GM23338 (cell line): ENCODE data around the gene KCNQ5. TPM values are rescaled to one million over a fixed set of nuclear protein-coding genes. Genes with fewer than 3 reads are reported as not detected.
"Not testable (repeated sequence)": the region's sequence is repeated elsewhere in the genome, so short reads cannot be mapped to it uniquely, and the experiment has no call there.

Source experiments
- ATAC-seq: fragments of 200-7000 bp; cut with Tn5 transposase; 3 replicates; pipeline ENCODE4 v1.9.1; 2020
- DNase-seq: peaks from one replicate; pipeline ENCODE4 v3.0.0-alpha.2; 2015; ENCODE audit warnings: low spot score
- H2AFZ ChIP-seq: fragments of 200-600 bp; sonication (generic); 2 replicates; pipeline ENCODE4 v1.8.0; 2016; ENCODE audit warnings: antibody characterized with exemption, mild to moderate bottlenecking, moderate library complexity
- H3F3A ChIP-seq: fragments of 200-600 bp; sonication (generic); replicated peaks from 2 replicates; pipeline ENCODE4 v1.8.0; 2017; ENCODE audit warnings: antibody characterized with exemption, mixed run types, low read depth
- H3K27ac ChIP-seq: fragments of 200-600 bp; sonication (generic); 2 replicates; pipeline ENCODE4 v1.6.1; 2016; ENCODE audit warnings: low read depth
- H3K27me3 ChIP-seq: fragments of 200-600 bp; sonication (generic); 2 replicates; pipeline ENCODE4 v1.8.0; 2016; ENCODE audit warnings: mild to moderate bottlenecking, mixed run types, moderate library complexity; ENCODE audit not compliant: insufficient read depth
- H3K36me3 ChIP-seq: fragments of 200-600 bp; sonication (generic); 2 replicates; pipeline ENCODE4 v1.8.0; 2016; ENCODE audit warnings: mild to moderate bottlenecking; ENCODE audit not compliant: insufficient read depth
- H3K4me1 ChIP-seq: fragments of 200-600 bp; sonication (generic); 2 replicates; pipeline ENCODE4 v1.8.0; 2016; ENCODE audit warnings: mild to moderate bottlenecking, moderate library complexity; ENCODE audit not compliant: insufficient read depth
- H3K4me2 ChIP-seq: fragments of 200-600 bp; sonication (generic); 2 replicates; pipeline ENCODE4 v1.7.1; 2017; ENCODE audit warnings: mixed run types
- H3K4me3 ChIP-seq: fragments of 200-600 bp; sonication (generic); 2 replicates; pipeline ENCODE4 v1.6.1; 2016; ENCODE audit warnings: mixed run types
- H3K79me2 ChIP-seq: fragments of 200-600 bp; sonication (generic); replicated peaks from 2 replicates; pipeline ENCODE4 v1.8.0; 2017; ENCODE audit warnings: mild to moderate bottlenecking; ENCODE audit not compliant: insufficient read depth
- H3K9me2 ChIP-seq: fragments of 200-600 bp; sonication (generic); 2 replicates; pipeline ENCODE4 v1.8.0; 2017; ENCODE audit not compliant: insufficient read depth
- H4K20me1 ChIP-seq: fragments of 200-600 bp; sonication (generic); replicated peaks from 2 replicates; pipeline ENCODE4 v1.8.0; 2017; ENCODE audit warnings: mild to moderate bottlenecking; ENCODE audit not compliant: insufficient read depth
- H3K27ac Mint-ChIP-seq: 2 replicates; pipeline ENCODE4 v1.8.0; 2020; ENCODE audit warnings: inconsistent platforms, mild to moderate bottlenecking, moderate library complexity, mixed read lengths
- H3K27me3 Mint-ChIP-seq: 3 replicates; pipeline ENCODE4 v1.8.0; 2022; ENCODE audit warnings: low read depth, mild to moderate bottlenecking, moderate library complexity, mixed read lengths, inconsistent platforms; ENCODE audit not compliant: insufficient read depth, poor library complexity
- H3K36me3 Mint-ChIP-seq: 3 replicates; pipeline ENCODE4 v1.8.0; 2021; ENCODE audit warnings: low read depth, mild to moderate bottlenecking, inconsistent platforms, moderate library complexity, mixed read lengths
- H3K4me1 Mint-ChIP-seq: 3 replicates; pipeline ENCODE4 v1.8.0; 2020; ENCODE audit warnings: mild to moderate bottlenecking, inconsistent platforms, mixed read lengths
- H3K4me3 Mint-ChIP-seq: 3 replicates; pipeline ENCODE4 v1.8.0; 2021; ENCODE audit warnings: moderate library complexity, mild to moderate bottlenecking, inconsistent platforms, mixed read lengths
- H3K9me3 Mint-ChIP-seq: 3 replicates; pipeline ENCODE4 v1.8.0; 2020; ENCODE audit warnings: moderate library complexity, mild to moderate bottlenecking, inconsistent platforms, mixed read lengths
- CREB1 ChIP-seq: fragments of 250-450 bp; sonication (Bioruptor Pico); IDR thresholded peaks from 2 replicates; pipeline ENCODE4 v1.5.0; 2020; ENCODE audit warnings: low read depth, mild to moderate bottlenecking, moderate library complexity
- EZH2 ChIP-seq: fragments of 200-600 bp; sonication (generic); IDR thresholded peaks from one replicate; pipeline ENCODE4 v1.8.0; 2017; ENCODE audit warnings: antibody characterized with exemption, mild to moderate bottlenecking, low read depth; ENCODE audit not compliant: unreplicated experiment
- JUNB ChIP-seq: IDR thresholded peaks from one replicate; pipeline ENCODE4 v1.6.1; 2016; ENCODE audit warnings: antibody characterized with exemption; ENCODE audit not compliant: unreplicated experiment
- NANOG ChIP-seq: IDR thresholded peaks from 2 replicates; pipeline ENCODE4 v1.6.1; 2016; ENCODE audit warnings: antibody characterized with exemption, borderline replicate concordance
- POLR2AphosphoS5 ChIP-seq: IDR thresholded peaks from 2 replicates; pipeline ENCODE4 v1.6.1; 2016; ENCODE audit warnings: antibody characterized with exemption, low read depth
- STAT1 ChIP-seq: IDR thresholded peaks from one replicate; pipeline ENCODE4 v1.6.1; 2016; ENCODE audit warnings: antibody characterized with exemption; ENCODE audit not compliant: unreplicated experiment
- ZNF114 ChIP-seq: fragments of 250-450 bp; sonication (Bioruptor Pico); IDR thresholded peaks from 2 replicates; pipeline ENCODE4 v1.5.0; 2020; ENCODE audit warnings: mild to moderate bottlenecking, moderate library complexity
- ZNF331 ChIP-seq: fragments of 250-450 bp; sonication (Bioruptor Pico); IDR thresholded peaks from 2 replicates; pipeline ENCODE4 v1.5.0; 2020; ENCODE audit warnings: low read depth, mild to moderate bottlenecking, moderate library complexity
- polyA plus RNA-seq: library from polyadenylated mRNA; unstranded; fragments of >200 nt; fragmentation: Nextera tagmentation; extraction: Ambion mirVana; gene quantifications from 2 replicates; pipeline ENCODE4 v1.2.1, GENCODE V29; 2016
- total RNA-seq: library from RNA; depleted of rRNA; stranded (reverse); fragments of >200 nt; shearing (Covaris generic); gene quantifications from 2 replicates; pipeline ENCODE4 v1.2.3, GENCODE V29; 2014
- TF ChIP-seq, protein P1 (sequence below): fragments of 250-450 bp; sonication (Bioruptor Pico); IDR thresholded peaks from 2 replicates; pipeline ENCODE4 v1.5.0; 2020; ENCODE audit warnings: mild to moderate bottlenecking, moderate library complexity
- TF ChIP-seq, protein P2 (sequence below): IDR thresholded peaks from one replicate; pipeline ENCODE4 v1.6.1; 2018; ENCODE audit warnings: antibody characterized with exemption; ENCODE audit not compliant: unreplicated experiment

KCNQ5 gene
- total and polyA plus RNA-seq, 2 experiments from 2014 or later, result 0.68 to 0.87 TPM

DNA sequence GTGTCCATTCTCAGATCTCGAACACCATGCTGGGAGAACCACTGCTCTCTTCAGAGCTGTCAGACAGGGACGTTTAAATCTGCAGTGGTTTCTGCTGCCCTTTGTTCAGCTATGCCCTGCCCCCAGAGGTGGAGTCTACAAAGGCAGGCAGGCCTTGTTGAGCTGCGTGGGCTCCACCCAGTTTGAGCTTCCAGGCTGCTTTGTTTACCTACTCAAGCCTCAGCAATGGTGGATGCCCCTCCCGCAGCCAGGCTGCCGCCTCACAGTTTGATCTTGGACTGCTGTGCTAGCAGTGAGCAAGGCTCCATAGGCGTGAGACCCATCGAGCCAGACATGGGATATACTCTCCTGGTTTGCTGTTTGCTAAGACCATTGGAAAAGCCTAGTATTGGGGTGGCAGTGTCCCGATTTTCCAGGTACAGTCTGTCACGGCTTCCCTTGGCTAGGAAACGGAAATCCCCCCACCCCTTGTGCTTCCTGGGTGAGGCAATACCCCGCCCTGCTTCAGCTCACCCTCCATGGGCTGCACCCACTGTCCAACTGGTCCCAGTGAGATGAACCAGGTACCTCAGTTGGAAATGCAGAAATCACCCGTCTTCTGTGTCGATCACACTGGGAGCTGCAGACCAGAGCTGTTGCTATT, 362.4 kb downstream of the KCNQ5 start:
- not testable (repeated sequence) for H3K4me2 ChIP-seq, H3K27me3 ChIP-seq, H3F3A ChIP-seq, H3K27ac ChIP-seq, H4K20me1 ChIP-seq, H3K4me3 ChIP-seq, H3K9me2 ChIP-seq, H3K36me3 ChIP-seq, H3K4me1 ChIP-seq, H2AFZ ChIP-seq, H3K79me2 ChIP-seq, H3K27me3 Mint-ChIP-seq, H3K4me1 Mint-ChIP-seq, H3K4me3 Mint-ChIP-seq, H3K27ac Mint-ChIP-seq, ATAC-seq
- H3K9me3 Mint-ChIP-seq, result peaks cover 26% of the 10 kb centered on the region
- peaks cover 21% of the 10 kb centered on the region for H3K36me3 Mint-ChIP-seq
- DNase-seq, result peak; percentile 32

DNA sequence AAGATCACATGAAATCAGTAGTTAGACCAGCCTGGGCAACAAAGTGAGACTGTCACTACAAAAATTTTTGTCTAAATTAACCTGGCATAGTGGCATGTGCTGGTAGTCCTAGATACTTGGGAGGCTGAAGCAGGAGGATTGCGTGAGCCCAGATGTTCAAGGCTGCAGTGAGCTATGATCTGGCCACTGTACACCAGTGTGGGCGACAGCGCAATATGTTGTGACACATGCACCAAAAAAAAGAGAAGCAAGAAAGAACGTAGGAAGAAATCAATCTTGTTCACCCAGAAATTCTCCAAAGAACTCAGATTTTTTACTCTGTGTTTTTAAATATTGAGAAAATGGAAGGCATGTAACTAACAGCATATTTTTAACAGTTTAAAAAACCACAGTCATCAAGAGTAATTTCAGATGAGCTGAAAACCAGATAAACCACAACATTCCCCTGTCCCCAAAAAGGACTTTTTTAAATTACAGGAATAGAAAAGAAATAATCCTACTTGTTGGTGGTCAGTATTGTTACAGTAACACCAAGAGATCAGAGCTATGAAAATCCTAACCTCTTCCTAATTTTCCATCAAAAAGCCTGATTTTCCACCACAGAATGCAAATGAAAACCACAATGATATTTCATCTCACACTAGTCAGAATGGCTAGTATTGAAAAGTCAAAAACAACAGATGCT, 363.3 kb downstream of the KCNQ5 start:
- Histone ChIP-seq H3K9me2 (no peaks in the 10 kb centered on the region; the same call in 1 of the 2 replicates), H3K4me3 (no peak overlapping the region), H3K27ac (no peak overlapping the region), H3K4me2 (no peak overlapping the region), H2AFZ (no peak overlapping the region), H3K36me3 (no peaks in the 10 kb centered on the region), H4K20me1 (no peaks in the 10 kb centered on the region), H3K27me3 (no peaks in the 10 kb centered on the region), H3K79me2 (no peaks in the 10 kb centered on the region), H3K4me1 (no peaks in the 10 kb centered on the region), H3F3A (no peaks in the 10 kb centered on the region)
- ATAC-seq (no peak), DNase-seq (no peak)
- peaks cover 4% of the 10 kb centered on the region for H3K27me3 Mint-ChIP-seq
- H3K4me1 Mint-ChIP-seq, result no peaks in the 10 kb centered on the region
- H3K9me3 Mint-ChIP-seq, result peaks cover 26% of the 10 kb centered on the region
- H3K4me3 Mint-ChIP-seq, result no peak overlapping the region
- H3K27ac Mint-ChIP-seq, result no peak overlapping the region
- peaks cover 21% of the 10 kb centered on the region for H3K36me3 Mint-ChIP-seq
- TF ChIP-seq, protein P1, sequence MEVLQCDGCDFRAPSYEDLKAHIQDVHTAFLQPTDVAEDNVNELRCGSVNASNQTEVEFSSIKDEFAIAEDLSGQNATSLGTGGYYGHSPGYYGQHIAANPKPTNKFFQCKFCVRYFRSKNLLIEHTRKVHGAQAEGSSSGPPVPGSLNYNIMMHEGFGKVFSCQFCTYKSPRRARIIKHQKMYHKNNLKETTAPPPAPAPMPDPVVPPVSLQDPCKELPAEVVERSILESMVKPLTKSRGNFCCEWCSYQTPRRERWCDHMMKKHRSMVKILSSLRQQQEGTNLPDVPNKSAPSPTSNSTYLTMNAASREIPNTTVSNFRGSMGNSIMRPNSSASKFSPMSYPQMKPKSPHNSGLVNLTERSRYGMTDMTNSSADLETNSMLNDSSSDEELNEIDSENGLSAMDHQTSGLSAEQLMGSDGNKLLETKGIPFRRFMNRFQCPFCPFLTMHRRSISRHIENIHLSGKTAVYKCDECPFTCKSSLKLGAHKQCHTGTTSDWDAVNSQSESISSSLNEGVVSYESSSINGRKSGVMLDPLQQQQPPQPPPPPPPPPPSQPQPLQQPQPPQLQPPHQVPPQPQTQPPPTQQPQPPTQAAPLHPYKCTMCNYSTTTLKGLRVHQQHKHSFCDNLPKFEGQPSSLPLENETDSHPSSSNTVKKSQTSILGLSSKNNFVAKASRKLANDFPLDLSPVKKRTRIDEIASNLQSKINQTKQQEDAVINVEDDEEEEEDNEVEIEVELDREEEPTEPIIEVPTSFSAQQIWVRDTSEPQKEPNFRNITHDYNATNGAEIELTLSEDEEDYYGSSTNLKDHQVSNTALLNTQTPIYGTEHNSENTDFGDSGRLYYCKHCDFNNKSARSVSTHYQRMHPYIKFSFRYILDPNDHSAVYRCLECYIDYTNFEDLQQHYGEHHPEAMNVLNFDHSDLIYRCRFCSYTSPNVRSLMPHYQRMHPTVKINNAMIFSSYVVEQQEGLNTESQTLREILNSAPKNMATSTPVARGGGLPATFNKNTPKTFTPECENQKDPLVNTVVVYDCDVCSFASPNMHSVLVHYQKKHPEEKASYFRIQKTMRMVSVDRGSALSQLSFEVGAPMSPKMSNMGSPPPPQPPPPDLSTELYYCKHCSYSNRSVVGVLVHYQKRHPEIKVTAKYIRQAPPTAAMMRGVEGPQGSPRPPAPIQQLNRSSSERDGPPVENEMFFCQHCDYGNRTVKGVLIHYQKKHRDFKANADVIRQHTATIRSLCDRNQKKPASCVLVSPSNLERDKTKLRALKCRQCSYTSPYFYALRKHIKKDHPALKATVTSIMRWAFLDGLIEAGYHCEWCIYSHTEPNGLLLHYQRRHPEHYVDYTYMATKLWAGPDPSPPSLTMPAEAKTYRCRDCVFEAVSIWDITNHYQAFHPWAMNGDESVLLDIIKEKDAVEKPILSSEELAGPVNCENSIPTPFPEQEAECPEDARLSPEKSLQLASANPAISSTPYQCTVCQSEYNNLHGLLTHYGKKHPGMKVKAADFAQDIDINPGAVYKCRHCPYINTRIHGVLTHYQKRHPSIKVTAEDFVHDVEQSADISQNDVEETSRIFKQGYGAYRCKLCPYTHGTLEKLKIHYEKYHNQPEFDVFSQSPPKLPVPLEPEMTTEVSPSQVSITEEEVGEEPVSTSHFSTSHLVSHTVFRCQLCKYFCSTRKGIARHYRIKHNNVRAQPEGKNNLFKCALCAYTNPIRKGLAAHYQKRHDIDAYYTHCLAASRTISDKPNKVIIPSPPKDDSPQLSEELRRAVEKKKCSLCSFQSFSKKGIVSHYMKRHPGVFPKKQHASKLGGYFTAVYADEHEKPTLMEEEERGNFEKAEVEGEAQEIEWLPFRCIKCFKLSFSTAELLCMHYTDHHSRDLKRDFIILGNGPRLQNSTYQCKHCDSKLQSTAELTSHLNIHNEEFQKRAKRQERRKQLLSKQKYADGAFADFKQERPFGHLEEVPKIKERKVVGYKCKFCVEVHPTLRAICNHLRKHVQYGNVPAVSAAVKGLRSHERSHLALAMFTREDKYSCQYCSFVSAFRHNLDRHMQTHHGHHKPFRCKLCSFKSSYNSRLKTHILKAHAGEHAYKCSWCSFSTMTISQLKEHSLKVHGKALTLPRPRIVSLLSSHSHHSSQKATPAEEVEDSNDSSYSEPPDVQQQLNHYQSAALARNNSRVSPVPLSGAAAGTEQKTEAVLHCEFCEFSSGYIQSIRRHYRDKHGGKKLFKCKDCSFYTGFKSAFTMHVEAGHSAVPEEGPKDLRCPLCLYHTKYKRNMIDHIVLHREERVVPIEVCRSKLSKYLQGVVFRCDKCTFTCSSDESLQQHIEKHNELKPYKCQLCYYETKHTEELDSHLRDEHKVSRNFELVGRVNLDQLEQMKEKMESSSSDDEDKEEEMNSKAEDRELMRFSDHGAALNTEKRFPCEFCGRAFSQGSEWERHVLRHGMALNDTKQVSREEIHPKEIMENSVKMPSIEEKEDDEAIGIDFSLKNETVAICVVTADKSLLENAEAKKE (CRISPR knock-in tag), result no peak
- TF ChIP-seq NANOG (no peak), STAT1 (no peak), EZH2 (no peak), ZNF331 (CRISPR knock-in tag) (no peak), JUNB (no peak), CREB1 (CRISPR knock-in tag) (no peak), POLR2AphosphoS5 (no peak), ZNF114 (no peak)
- TF ChIP-seq, protein P2, sequence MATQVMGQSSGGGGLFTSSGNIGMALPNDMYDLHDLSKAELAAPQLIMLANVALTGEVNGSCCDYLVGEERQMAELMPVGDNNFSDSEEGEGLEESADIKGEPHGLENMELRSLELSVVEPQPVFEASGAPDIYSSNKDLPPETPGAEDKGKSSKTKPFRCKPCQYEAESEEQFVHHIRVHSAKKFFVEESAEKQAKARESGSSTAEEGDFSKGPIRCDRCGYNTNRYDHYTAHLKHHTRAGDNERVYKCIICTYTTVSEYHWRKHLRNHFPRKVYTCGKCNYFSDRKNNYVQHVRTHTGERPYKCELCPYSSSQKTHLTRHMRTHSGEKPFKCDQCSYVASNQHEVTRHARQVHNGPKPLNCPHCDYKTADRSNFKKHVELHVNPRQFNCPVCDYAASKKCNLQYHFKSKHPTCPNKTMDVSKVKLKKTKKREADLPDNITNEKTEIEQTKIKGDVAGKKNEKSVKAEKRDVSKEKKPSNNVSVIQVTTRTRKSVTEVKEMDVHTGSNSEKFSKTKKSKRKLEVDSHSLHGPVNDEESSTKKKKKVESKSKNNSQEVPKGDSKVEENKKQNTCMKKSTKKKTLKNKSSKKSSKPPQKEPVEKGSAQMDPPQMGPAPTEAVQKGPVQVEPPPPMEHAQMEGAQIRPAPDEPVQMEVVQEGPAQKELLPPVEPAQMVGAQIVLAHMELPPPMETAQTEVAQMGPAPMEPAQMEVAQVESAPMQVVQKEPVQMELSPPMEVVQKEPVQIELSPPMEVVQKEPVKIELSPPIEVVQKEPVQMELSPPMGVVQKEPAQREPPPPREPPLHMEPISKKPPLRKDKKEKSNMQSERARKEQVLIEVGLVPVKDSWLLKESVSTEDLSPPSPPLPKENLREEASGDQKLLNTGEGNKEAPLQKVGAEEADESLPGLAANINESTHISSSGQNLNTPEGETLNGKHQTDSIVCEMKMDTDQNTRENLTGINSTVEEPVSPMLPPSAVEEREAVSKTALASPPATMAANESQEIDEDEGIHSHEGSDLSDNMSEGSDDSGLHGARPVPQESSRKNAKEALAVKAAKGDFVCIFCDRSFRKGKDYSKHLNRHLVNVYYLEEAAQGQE, result no peak
